HG03432 (cell line): ENCODE results near the gene FIGN.
A peak's percentile ranks its signal among the peaks of the same experiment; 100 is the strongest.

ENCODE experiments used
- ATAC-seq: cut with Tn5 transposase; IDR thresholded peaks from one replicate; pipeline ENCODE4 v1.9.1; 2021; ENCODE audit warnings: mild to moderate bottlenecking, moderate library complexity; ENCODE audit not compliant: unreplicated experiment

The FIGN gene

DNA sequence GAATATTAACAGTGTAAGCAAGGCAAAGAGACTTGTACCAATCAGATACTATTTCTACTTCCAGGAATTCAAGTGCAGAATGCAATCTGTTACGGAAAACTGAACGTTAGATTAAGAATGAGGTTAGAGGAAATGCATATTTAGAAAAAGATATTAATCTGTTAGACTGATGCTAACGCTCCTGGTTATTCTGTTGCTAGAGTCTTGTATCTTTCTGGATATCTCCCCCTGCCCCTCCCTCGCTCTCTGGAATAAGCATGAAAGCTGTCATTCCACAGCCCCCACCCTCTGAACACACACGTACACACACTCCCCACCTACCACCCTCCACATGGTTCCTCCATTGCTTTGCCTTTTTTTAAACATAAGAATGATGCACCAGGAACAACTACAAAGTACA is 24.1 kb downstream of the FIGN start:
- ATAC-seq: no peak

- ATAC-seq: no peak
Measured at GRCh38 chr2:163711258-163711657, 24.6 kb downstream of the FIGN start.

GRCh38 chr2:163709270-163709669 is 26.5 kb downstream of the FIGN start:
- no peak for ATAC-seq

- ATAC-seq: no peak
Measured at GRCh38 chr2:163708265-163708664, 27.5 kb downstream of the FIGN start.

DNA sequence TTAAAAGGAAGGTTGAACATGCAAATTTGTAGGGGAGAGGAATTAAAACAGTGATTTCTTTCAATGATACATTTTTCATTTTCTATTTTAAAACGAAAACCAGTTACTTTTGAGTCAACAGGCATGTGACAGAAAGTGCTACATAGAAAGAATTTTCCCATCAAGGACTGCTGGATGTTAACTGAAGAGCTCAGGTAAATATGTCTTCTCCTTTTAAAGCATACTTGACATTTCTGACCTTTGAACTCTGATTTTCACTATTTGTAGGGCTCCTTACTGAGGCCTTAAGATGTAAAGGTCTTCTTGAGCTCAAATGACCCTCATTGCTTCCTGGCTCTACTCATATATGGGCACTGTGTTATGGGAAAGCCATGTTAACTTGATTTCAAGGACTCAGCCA is 32.4 kb downstream of the FIGN start:
- ATAC-seq: peak; percentile 73

DNA sequence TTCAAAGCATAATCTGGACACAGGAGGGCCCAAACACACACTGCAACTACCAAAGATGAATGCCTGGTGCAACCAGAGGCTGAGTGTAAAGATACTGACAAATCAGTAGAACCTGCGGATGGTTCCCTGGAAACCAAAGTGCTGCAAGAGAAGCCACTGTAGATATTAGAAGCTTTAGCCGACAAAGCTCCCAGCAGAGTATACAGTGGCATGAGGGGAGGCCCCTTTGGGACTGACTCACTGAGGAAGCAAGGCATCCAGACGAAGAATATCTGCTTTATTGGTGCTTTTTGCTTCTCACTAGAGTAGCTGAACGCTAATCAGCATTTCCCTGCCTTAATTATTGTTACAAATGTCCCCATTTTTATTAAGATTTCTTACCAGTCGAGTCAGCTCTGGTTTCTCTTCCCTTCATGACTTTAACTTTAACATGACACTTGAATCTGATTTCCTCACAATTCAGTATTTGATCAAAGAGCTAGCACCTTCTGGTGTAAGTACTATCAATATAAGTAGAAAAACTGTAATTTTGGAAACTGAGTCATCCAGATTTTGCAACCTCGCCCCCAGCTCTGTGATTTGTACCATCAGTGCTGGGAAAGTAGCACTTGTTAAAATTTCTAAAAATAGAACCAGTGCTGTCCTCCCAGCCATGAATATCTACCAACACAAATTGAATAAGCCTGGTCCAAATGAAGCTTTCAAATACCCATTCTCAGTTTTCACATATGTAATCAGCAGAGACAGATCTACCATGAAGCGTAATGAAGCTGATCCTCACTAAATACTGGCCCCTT is 34.2 kb downstream of the FIGN start:
- no peak for ATAC-seq

DNA sequence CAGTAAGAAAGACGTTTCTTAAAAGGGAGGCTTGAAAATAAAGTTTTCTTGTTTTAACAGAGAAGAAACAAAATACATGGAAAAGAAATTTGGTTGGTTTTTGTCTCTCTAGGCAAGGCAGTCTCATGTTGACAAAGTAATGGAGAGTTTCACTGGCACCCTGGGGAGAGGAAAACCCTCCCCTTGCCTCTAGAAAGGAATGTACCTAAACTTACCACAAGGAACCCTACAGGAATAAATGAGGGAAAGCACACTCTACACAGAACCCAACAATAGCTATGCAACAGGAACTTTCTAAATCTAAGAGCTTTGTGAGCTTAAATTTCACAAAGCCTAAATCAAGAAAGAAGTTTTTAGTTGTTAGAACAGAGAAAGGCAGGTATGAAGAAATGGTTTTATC is 37.0 kb downstream of the FIGN start:
- no peak for ATAC-seq

DNA sequence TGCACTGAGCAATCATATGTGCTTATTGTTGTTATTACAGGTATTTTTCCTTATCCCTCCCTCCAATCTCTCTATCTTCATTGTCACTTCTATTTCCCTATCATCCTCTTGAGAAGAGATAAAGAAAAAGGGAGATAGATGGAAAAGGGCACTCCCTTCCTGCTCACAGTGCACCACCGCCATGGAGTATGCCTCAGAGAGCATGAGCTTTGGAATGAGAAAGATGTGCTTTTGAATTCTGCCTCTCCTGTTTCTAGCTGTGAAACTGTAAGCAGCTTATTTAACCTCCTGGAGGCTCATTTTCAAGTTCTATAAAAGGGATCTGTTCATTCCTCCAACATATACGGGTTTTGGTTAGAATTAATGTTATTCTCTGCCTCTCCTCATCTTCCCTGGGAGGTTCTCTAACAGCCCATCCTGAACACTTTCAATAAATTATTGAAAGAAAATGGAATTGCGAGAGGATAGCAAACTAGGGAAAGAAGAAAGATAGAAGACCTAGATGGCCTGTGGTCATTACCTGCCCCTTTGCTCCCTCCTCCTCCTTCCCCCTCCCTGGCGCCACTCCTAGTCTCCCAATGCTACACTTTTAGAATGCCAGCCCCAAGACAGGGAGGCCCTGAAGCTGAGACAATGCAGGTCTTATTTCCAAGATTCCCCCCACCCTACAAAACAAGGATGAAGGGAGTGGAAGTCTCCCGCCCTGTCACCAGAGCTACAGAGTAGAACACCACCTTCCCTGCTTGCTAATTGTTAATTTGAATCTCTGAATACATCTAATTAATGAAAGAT is 37.8 kb downstream of the FIGN start:
- no peak for ATAC-seq

DNA sequence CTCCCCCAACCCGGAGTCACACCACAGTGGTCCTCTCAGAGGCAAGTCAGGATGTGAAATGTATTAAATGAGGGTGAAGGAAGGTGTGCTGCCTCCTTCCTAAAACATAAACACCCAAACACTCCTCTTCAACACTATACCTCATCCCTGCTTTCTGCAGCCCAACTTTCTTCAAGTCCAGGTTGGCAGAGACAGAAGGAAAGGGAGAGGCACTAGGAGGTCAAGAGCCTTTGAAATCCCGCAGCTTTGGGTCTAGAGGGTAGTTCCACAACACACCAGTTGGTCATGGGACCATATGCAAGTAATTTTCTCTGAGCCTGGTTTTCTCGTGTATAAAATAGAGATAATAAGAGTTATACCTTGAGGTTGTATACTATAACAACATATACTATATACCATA is 38.4 kb downstream of the FIGN start:
- ATAC-seq: no peak

DNA sequence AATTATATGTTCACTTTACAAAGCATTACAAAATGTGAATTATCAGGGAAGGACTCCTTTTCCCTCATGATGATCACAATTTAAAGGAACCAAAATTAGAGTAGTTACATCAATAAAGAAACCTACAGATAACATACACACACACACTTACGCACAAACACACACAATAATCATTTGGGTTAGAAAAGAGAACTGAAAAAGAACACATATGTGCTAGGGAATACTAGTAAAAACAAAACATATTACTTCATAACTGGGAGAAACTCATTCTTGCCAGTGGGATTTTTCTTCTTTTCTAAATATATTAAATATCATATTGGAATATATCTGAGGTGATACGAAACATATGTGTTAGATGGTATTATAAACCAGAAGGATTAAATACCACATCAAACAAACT is 42.3 kb downstream of the FIGN start:
- no peak for ATAC-seq

GRCh38 chr2:163692611-163693482 is 43.0 kb downstream of the FIGN start:
- ATAC-seq: no peak

DNA sequence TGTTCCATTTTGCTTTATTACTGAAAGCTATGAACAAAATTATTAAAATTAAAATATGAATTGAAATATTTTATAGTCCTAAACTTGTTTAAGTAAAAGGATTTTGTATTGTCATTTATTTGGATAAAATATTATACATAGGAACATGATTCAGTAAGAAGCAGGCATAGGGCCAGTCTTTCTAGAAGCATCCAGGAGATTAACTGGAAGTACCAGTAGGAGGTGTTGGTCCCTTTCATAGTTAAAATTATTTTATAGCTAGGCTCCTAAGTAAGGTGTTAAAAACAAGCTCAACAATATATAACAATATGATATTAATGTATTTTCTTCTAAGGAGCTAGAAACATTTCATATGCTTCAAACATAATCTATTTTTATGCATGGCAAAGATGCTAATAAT is 43.7 kb downstream of the FIGN start:
- no peak for ATAC-seq

DNA sequence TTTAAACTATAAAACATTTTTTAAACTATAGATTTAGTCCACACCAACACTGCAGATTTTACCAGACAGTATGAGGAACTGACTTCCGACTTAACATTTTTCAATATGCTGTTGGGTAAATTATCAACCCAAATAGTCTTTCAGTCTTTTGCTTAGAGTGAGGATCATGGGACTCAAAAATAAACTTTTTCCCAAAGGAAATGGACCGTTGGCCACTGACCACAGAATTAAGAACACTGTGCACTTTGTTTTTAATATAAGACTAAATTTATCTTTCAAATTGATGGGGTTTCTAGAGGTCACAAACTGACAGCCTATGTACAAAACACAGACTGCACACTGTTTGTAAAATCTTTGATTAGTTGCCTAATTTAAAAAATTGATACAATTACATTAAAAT is 44.9 kb downstream of the FIGN start:
- no peak for ATAC-seq

DNA sequence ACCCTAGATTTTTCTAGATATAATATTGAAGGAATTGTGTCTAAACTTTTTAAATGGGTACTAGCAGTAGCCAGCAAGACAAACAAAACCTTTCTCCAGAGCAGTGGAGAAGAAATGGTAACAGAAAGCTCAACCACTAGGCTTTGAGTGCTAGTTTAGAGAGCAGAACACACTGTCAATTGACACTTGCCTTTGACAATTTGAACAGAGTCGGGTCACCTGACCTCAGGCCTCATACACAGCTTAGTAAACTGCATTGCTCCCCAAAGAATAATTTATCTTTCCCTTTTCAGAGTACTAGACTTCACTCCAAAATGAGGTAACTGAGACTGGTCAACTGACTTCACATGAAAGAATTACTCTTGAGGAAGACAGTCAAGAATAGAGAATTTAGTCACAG is 48.6 kb downstream of the FIGN start:
- ATAC-seq: no peak

GRCh38 chr2:163686289-163686688 is 49.5 kb downstream of the FIGN start:
- no peak for ATAC-seq

DNA sequence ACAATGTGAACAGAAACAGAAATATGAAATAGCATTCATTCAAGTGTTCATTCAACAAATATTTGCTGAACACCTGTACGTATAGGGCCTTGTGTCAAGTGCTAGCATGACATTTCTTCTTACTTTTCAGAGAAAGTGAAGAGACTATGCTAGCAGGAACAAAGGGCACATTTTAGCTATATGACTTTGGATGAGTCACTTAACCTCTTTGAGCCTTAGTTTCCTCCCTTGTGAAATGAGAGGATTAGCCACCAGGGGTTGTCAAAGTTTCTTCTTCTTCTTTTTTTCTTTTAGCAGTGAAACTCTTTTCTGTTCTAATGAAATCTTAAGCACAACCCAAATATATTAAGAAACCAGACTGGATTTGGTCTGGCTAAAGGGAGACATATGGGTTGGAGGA is 53.1 kb downstream of the FIGN start:
- no peak for ATAC-seq

DNA sequence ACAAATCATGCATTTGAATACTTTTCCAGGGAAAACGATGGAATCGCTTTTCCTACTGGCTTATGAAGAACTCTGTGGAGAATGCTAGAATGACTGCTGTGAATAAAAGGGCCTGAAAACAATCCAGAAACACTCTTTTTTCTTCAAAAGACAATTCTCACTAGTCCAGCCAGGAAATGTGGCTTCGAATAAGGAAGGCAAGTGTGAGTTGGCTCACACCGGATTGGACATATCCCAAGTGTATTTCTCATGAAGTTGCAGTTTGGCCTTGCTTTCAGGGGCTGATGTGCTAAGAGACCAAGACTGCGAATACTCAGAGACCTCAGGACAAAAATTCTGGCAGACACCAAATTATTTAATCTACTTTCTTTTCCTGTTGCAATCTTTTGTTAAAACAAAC is 54.1 kb downstream of the FIGN start:
- ATAC-seq: no peak

DNA sequence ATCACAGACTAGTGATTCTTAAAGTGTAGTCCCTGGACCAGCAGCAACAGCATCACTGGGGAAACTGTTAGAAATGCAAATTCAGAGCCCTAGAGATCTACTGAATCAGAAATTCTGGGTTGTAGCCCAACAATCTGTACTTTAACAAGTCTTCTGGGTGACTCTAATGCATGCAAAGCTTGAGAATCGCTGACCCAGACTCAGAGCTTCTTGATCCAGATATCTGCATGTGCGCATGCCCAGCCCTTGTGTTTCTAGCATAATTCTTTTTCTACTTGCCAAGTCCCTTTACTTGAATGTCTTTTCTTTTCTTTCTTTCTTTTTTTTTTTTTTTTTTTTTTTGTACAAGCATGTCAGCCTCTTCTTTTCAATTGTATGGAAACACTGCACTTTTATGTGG is 60.4 kb downstream of the FIGN start:
- ATAC-seq: no peak

DNA sequence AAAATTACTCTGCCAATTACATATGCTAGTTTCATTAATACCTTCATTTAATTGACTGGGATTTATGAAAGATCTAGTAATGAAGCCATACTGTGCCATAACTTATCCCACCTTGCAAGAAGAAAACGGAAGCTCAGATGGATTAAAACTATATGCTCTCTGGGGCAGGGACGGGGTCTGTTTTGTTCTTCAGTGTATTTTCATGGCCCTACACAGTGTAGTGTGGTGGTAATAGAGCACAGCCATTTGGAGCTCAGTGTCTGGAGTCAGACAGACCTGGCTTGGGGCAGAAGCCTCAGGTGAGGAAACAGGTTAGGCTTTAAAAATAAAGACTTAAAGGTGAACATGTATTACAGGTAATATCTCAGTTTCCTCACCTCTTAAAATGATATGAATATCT is 62.3 kb downstream of the FIGN start:
- no peak for ATAC-seq

DNA sequence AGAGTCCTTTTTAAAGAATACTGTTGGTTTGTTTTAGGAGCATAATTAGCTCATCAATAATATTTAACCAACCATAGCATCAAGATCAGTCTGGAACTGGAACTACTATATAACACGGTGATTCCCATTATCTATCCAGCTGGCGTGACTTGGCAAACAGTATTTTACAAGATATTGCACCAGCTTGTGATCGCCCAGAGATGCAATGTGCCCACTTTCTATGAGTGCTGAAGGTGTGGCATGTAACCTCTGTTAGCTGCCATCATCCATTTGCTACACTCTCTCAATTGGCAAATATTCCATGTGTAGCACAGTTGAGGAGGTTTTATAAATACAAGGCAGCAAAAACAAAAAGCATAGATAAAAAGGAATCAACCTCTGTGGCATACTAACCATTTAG is 64.9 kb downstream of the FIGN start:
- no peak for ATAC-seq

GRCh38 chr2:163669506-163669905 is 66.3 kb downstream of the FIGN start:
- no peak for ATAC-seq
